Activated T-helper 1 cell treated with anti-CD3 and anti-CD28 coated beads, Interleukin-12 subunit alpha, Interleukin-12 subunit beta, Interleukin-2, Interleukin-4 antibody, amounts not matched to agents 30 ng/mL and 10 ng/mL and 1 ng/mL, durations not matched to agents 14 hours and 24 hours and 36 hours (primary cell): Measurements from ENCODE around the gene KRTAP16-1. TPM values are rescaled to one million over a fixed set of nuclear protein-coding genes. Genes with fewer than 3 reads are reported as not detected.

Experiments
- DNase-seq: peaks from one replicate; pipeline ENCODE4 v3.0.0; 2021; ENCODE audit warnings: low spot score
- H3K27ac Mint-ChIP-seq: one replicate; pipeline ENCODE4 v1.8.0; 2021; ENCODE audit warnings: mild to moderate bottlenecking, mixed read lengths
- H3K27me3 Mint-ChIP-seq: one replicate; pipeline ENCODE4 v1.8.0; 2022; ENCODE audit warnings: mild to moderate bottlenecking, moderate library complexity, mixed read lengths; ENCODE audit not compliant: insufficient read depth
- H3K36me3 Mint-ChIP-seq: one replicate; pipeline ENCODE4 v1.8.0; 2021; ENCODE audit warnings: low read depth, mixed read lengths
- H3K4me1 Mint-ChIP-seq: one replicate; pipeline ENCODE4 v1.8.0; 2021; ENCODE audit warnings: low read depth, mixed read lengths
- H3K4me3 Mint-ChIP-seq: one replicate; pipeline ENCODE4 v1.8.0; 2021; ENCODE audit warnings: mild to moderate bottlenecking, moderate library complexity, mixed read lengths
- H3K9me3 Mint-ChIP-seq: one replicate; pipeline ENCODE4 v1.8.0; 2021; ENCODE audit warnings: mixed read lengths
- intact Hi-C: fragments of 100-400 bp; cut with micrococcal nuclease; formaldehyde crosslinking; loops from one replicate; pipeline ENCODE4 v1.15.1; 2024
- total RNA-seq: library from RNA; stranded (reverse); gene quantifications from 2 replicates; pipeline ENCODE4 v1.2.3, GENCODE V29; 2022

KRTAP16-1 gene
- total RNA-seq, 1 donor from 2014 or later = not detected

DNA sequence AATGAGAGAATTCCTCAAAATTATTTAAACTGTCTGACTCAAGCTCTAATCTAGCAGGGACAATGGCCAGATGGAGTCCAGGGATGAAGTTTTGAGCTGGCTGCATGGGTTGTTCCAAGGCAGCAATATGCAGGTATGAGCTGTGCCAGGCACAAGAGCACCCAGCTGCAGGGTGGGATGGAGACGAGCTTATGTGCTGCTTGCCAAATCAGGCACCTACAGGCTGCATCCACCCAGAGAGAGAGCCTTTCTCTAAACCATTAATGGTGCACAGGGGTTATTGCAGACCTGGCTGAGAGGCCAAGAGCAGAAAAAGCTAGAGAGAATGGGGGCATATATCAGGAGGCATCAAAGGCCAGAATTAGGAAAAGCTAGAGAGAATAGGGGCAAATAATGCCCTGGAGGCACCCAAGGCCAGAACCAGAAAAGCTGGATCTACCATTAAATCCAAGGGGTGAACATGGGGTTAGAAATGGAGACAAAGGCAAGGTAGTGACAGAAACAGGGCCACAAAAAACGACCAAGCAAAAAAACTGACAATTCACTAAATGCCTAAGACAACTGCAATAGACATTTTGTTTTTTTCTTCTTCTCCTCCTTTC lies 30.6 kb upstream of the KRTAP16-1 start:
- Mint-ChIP-seq H3K27me3 (peaks cover 19% of the 10 kb centered on the region), H3K4me1 (peaks cover 52% of the 10 kb centered on the region), H3K27ac (peak overlapping the region; percentile 42), H3K9me3 (peaks cover 16% of the 10 kb centered on the region), H3K36me3 (peaks cover 6% of the 10 kb centered on the region), H3K4me3 (no peak overlapping the region)
- intact Hi-C loops = loop anchor here (1.0 to 10.0 kb wide), 3 partner anchors 209 to 715 kb away; no protein-coding TSS in a partner anchor
- no peak for DNase-seq

DNA sequence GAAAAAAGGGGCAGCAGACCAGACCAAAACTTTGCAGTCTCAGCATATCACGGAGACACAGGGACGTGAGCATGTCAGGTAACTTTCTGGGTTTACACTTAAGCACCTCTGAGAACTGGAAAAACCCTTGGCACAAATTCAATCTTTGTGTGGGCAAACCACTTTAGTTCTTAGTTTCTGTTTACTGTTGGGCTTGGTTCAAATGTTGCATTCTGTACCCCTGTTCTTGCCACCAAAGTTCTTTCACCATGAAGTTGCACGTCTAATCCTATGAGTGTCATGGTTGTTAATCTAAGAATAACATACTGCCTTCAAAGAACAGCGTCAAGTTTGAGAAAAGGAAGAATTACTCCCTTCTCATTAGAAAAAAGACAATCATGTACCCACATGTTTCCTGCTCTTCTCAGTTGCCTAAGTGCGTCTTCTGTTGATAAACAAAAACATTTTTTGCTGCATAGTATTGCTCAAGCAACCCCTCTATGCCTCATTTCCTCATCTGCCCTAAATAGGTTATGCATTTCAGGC lies 29.9 kb upstream of the KRTAP16-1 start:
- peaks cover 6% of the 10 kb centered on the region for H3K36me3 Mint-ChIP-seq
- peaks cover 16% of the 10 kb centered on the region for H3K27me3 Mint-ChIP-seq
- peaks cover 16% of the 10 kb centered on the region for H3K9me3 Mint-ChIP-seq
- intact Hi-C loops = loop anchor here (1.0 to 10.0 kb wide), 2 partner anchors 209 to 714 kb away; no protein-coding TSS in a partner anchor
- peak overlapping the region; percentile 52 for H3K27ac Mint-ChIP-seq
- peak; percentile 36 for DNase-seq
- H3K4me1 Mint-ChIP-seq = peaks cover 52% of the 10 kb centered on the region
- peak overlapping the region; percentile 43 for H3K4me3 Mint-ChIP-seq

DNA sequence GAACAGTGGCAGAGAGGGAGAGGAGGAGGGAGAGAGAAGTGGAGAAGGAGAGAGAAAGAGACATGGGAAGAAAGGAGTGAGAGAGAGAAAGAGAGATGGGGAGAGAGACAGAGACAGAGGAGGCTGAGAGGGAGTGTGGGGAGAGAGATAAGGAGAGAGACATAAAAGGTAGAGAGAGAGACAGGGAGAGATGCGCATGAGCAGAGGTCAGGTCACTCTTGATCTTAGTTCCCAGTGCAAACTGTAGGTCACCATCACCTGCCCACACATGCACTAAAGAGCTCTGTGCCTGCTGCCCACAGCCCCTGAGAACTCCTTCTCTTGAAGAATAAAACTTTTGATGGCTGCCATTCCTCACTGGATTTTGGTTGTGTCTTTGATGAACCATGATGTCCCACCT lies 26.6 kb upstream of the KRTAP16-1 start:
- Mint-ChIP-seq H3K27ac (no peak overlapping the region), H3K9me3 (no peaks in the 10 kb centered on the region), H3K4me3 (no peak overlapping the region), H3K27me3 (peaks cover 11% of the 10 kb centered on the region), H3K36me3 (no peaks in the 10 kb centered on the region), H3K4me1 (peaks cover 27% of the 10 kb centered on the region)
- intact Hi-C loops = loop anchor here (10.0 kb wide), 1 partner anchor 711 kb away; no protein-coding TSS in a partner anchor
- DNase-seq = no peak

DNA sequence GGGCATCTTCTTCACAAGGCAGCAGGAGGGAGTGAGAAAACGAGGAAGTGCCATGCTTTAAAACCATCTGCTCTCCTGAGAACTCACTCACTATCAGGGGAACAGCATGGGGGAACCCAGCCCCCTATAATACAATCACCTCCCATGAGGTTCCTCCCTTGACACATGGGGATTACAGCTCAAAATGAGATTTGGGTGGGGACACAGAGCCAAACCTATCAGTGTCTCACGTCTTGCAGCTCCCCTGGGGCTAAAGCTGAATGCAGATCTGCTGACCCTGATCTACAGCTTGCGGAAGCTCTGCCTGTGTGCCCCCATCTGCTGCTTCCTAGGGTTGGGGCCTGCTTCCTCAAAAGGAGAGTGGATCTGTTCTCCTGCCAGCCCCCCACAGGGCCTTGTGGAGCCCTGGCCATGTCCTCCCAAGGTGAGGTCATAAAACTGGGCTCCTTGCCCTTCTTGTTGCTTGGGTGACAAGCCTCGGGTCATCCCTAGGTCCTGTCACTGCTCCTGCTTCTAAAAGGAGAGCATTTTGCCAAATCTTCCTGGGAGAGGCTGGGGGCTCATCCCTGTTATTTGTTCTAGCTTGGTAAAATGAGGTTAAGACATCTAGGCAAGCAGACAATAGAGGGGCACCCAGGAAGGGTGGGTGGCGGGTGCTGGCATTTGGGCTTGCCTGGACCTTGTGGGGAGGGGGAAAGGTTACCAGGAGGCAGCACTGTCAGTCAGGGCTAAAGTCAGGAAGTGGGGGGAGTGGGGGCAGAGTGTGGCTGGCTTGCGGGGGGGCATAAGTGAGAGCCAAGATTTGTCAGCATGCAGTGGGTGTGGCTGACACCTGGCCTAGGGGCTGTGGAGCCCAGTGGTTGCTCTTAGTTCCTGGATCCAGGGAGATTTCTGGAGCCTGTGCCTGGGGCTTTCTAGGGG lies 25.5 kb upstream of the KRTAP16-1 start:
- intact Hi-C loops = loop anchor here (10.0 kb wide), 1 partner anchor 710 kb away; no protein-coding TSS in a partner anchor
- H3K27ac Mint-ChIP-seq = no peak overlapping the region
- no peaks in the 10 kb centered on the region for H3K36me3 Mint-ChIP-seq
- peaks cover 16% of the 10 kb centered on the region for H3K4me1 Mint-ChIP-seq
- peaks cover 11% of the 10 kb centered on the region for H3K27me3 Mint-ChIP-seq
- no peak overlapping the region for H3K4me3 Mint-ChIP-seq
- DNase-seq = no peak
- no peaks in the 10 kb centered on the region for H3K9me3 Mint-ChIP-seq

- Mint-ChIP-seq H3K4me3 (no peak overlapping the region), H3K4me1 (peaks cover 8% of the 10 kb centered on the region), H3K9me3 (no peaks in the 10 kb centered on the region), H3K27ac (no peak overlapping the region), H3K36me3 (no peaks in the 10 kb centered on the region), H3K27me3 (peaks cover 11% of the 10 kb centered on the region)
- intact Hi-C loops = loop anchor here (10.0 kb wide), 1 partner anchor 709 kb away; no protein-coding TSS in a partner anchor
- no peak for DNase-seq
Observed at GRCh38 chr17:41333836-41334235, 24.7 kb upstream of the KRTAP16-1 start.

DNA sequence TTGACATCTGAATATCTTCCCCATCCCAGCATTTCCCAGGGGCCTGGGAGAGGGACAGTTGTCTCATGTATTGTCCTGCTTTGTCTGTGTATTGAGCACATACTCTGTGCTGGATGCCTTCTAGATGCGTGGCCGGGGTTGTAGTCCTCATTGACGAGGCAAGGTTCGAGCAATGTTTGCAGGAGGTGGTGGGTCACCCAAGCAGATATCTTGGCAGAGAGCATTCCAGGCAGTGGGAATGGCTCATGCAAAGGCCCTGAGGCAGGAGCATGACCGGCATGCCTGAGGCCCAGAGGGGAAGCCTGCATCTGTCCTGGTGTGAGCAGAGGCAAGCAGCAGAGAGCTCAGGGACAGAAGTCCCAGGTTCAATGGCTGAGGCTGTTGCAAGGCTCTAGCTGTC lies 24.0 kb upstream of the KRTAP16-1 start:
- H3K9me3 Mint-ChIP-seq = no peaks in the 10 kb centered on the region
- H3K4me3 Mint-ChIP-seq = no peak overlapping the region
- no peak overlapping the region for H3K27ac Mint-ChIP-seq
- intact Hi-C loops = loop anchor here (10.0 kb wide), 1 partner anchor 708 kb away; no protein-coding TSS in a partner anchor
- H3K27me3 Mint-ChIP-seq = peaks cover 9% of the 10 kb centered on the region
- H3K36me3 Mint-ChIP-seq = no peaks in the 10 kb centered on the region
- no peak for DNase-seq
- H3K4me1 Mint-ChIP-seq = peaks cover under 1% of the 10 kb centered on the region

- Mint-ChIP-seq H3K9me3 (no peaks in the 10 kb centered on the region), H3K27ac (no peak overlapping the region), H3K27me3 (peaks cover 9% of the 10 kb centered on the region), H3K36me3 (no peaks in the 10 kb centered on the region), H3K4me3 (no peak overlapping the region), H3K4me1 (no peaks in the 10 kb centered on the region)
- no peak for DNase-seq
- intact Hi-C loops = loop anchor here (10.0 kb wide), 1 partner anchor 707 kb away; no protein-coding TSS in a partner anchor
Observed at GRCh38 chr17:41332239-41332638, 23.1 kb upstream of the KRTAP16-1 start.

DNA sequence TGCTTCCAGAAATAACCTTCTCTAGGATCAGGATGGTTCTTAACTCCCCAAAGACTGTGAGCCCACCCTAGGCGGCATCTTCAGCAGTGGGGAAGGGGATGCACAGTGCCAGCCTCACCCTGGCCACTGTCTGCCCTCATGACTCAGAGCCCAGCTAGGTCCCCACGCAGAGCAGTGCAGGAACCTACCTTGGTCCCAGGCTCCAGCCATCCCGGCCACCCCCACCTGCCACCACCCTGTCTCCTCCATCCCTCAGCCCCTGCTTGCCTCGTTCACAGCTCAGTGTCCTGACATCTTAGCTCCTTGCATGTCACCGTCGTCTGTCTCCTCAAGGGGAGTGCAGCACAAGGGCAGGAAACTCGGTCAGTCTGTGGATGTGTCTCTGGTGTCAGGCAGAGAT lies 22.5 kb upstream of the KRTAP16-1 start:
- no peaks in the 10 kb centered on the region for H3K9me3 Mint-ChIP-seq
- peaks cover 9% of the 10 kb centered on the region for H3K27me3 Mint-ChIP-seq
- intact Hi-C loops = loop anchor here (10.0 kb wide), 1 partner anchor 707 kb away; no protein-coding TSS in a partner anchor
- no peak overlapping the region for H3K4me3 Mint-ChIP-seq
- no peak for DNase-seq
- H3K4me1 Mint-ChIP-seq = no peaks in the 10 kb centered on the region
- H3K36me3 Mint-ChIP-seq = no peaks in the 10 kb centered on the region
- H3K27ac Mint-ChIP-seq = no peak overlapping the region

GRCh38 chr17:41329279-41329948 lies 20.3 kb upstream of the KRTAP16-1 start:
- Mint-ChIP-seq H3K4me1 (no peaks in the 10 kb centered on the region), H3K36me3 (no peaks in the 10 kb centered on the region), H3K4me3 (no peak overlapping the region), H3K27me3 (peaks cover 5% of the 10 kb centered on the region), H3K9me3 (no peaks in the 10 kb centered on the region), H3K27ac (no peak overlapping the region)
- no peak for DNase-seq
- intact Hi-C loops = no loop called here

GRCh38 chr17:41328207-41328606 lies 19.1 kb upstream of the KRTAP16-1 start:
- Mint-ChIP-seq H3K36me3 (no peaks in the 10 kb centered on the region), H3K4me3 (no peak overlapping the region), H3K27me3 (peaks cover 5% of the 10 kb centered on the region), H3K9me3 (no peaks in the 10 kb centered on the region), H3K4me1 (no peaks in the 10 kb centered on the region), H3K27ac (no peak overlapping the region)
- intact Hi-C loops = no loop called here
- DNase-seq = no peak

GRCh38 chr17:41327411-41328120 lies 18.5 kb upstream of the KRTAP16-1 start:
- H3K4me3 Mint-ChIP-seq = no peak overlapping the region
- H3K27ac Mint-ChIP-seq = no peak overlapping the region
- H3K4me1 Mint-ChIP-seq = peaks cover 4% of the 10 kb centered on the region
- intact Hi-C loops = no loop called here
- H3K9me3 Mint-ChIP-seq = no peaks in the 10 kb centered on the region
- H3K27me3 Mint-ChIP-seq = peaks cover 5% of the 10 kb centered on the region
- no peaks in the 10 kb centered on the region for H3K36me3 Mint-ChIP-seq
- no peak for DNase-seq
